ENCODE data around the gene MAB21L3.

The MAB21L3 gene

GRCh38 chr1:116172666-116173065 is 61.5 kb downstream of the MAB21L3 start:
- Histone ChIP-seq H3K79me2 (ENCODE audit: low read length) (no peaks in the 10 kb centered on the region), H3K4me2 (ENCODE audit: low read depth, low read length) (no peak overlapping the region), H2AFZ (ENCODE audit: low read length) (no peak overlapping the region), H3K9me3 (replicated peaks; ENCODE audit: insufficient read depth, low read length) (no peaks in the 10 kb centered on the region), H3K27me3 (replicated peaks; ENCODE audit: insufficient read depth, low read length) (no peaks in the 10 kb centered on the region), H3K9me2 (replicated peaks; ENCODE audit: insufficient read depth, low read length) (no peaks in the 10 kb centered on the region), H3F3A (ENCODE audit: insufficient read depth, low read length) (peaks cover 10% of the 10 kb centered on the region), H4K20me1 (ENCODE audit: insufficient read depth, low read length) (no peaks in the 10 kb centered on the region), H3K36me3 (replicated peaks; ENCODE audit: insufficient read depth, low read length) (no peaks in the 10 kb centered on the region), H3K27ac (ENCODE audit: low read length) (no peak overlapping the region), H3K9ac (ENCODE audit: low read length) (no peak overlapping the region), H3K4me1 (ENCODE audit: low read length) (peaks cover 6% of the 10 kb centered on the region; the same call in 1 of the 2 replicates), H3K4me3 (ENCODE audit: low read length) (no peak overlapping the region)
- DNase-seq = no peak
- TF ChIP-seq EZH2 (optimal IDR thresholded peaks at IDR 0.05; ENCODE audit: low read depth, low read length) = no peak
- TF ChIP-seq CTCF (IDR thresholded peaks at IDR 0.05; ENCODE audit: low read length) = no peak
- no peak for TF ChIP-seq EZH2phosphoT487 (IDR thresholded peaks at IDR 0.05; ENCODE audit: low read length)

GRCh38 chr1:116175611-116176010 is 64.4 kb downstream of the MAB21L3 start:
- Histone ChIP-seq H3K27me3 (replicated peaks; ENCODE audit: insufficient read depth, low read length) (no peaks in the 10 kb centered on the region), H3F3A (ENCODE audit: insufficient read depth, low read length) (no peaks in the 10 kb centered on the region), H3K36me3 (replicated peaks; ENCODE audit: insufficient read depth, low read length) (no peaks in the 10 kb centered on the region), H3K9me3 (replicated peaks; ENCODE audit: insufficient read depth, low read length) (no peaks in the 10 kb centered on the region), H4K20me1 (ENCODE audit: insufficient read depth, low read length) (no peaks in the 10 kb centered on the region), H3K9me2 (replicated peaks; ENCODE audit: insufficient read depth, low read length) (no peaks in the 10 kb centered on the region), H3K4me3 (ENCODE audit: low read length) (no peak overlapping the region), H3K79me2 (ENCODE audit: low read length) (no peaks in the 10 kb centered on the region), H3K4me1 (ENCODE audit: low read length) (no peaks in the 10 kb centered on the region), H3K4me2 (ENCODE audit: low read depth, low read length) (no peak overlapping the region), H2AFZ (ENCODE audit: low read length) (no peak overlapping the region), H3K9ac (ENCODE audit: low read length) (no peak overlapping the region), H3K27ac (ENCODE audit: low read length) (no peak overlapping the region)
- TF ChIP-seq EZH2 (optimal IDR thresholded peaks at IDR 0.05; ENCODE audit: low read depth, low read length) (no peak), EZH2phosphoT487 (IDR thresholded peaks at IDR 0.05; ENCODE audit: low read length) (no peak), CTCF (IDR thresholded peaks at IDR 0.05; ENCODE audit: low read length) (no peak)
- no peak for DNase-seq

- H3K36me3 ChIP-seq (replicated peaks; ENCODE audit: insufficient read depth, low read length) = no peaks in the 10 kb centered on the region
- H4K20me1 ChIP-seq (ENCODE audit: insufficient read depth, low read length) = no peaks in the 10 kb centered on the region
- DNase-seq = no peak
- no peak overlapping the region for H3K9ac ChIP-seq (ENCODE audit: low read length)
- no peak overlapping the region for H2AFZ ChIP-seq (ENCODE audit: low read length)
- no peak overlapping the region for H3K27ac ChIP-seq (ENCODE audit: low read length)
- no peaks in the 10 kb centered on the region for H3K4me1 ChIP-seq (ENCODE audit: low read length)
- no peaks in the 10 kb centered on the region for H3K27me3 ChIP-seq (replicated peaks; ENCODE audit: insufficient read depth, low read length)
- H3K9me2 ChIP-seq (replicated peaks; ENCODE audit: insufficient read depth, low read length) = no peaks in the 10 kb centered on the region
- H3K4me2 ChIP-seq (ENCODE audit: low read depth, low read length) = no peak overlapping the region
- no peak for TF ChIP-seq EZH2phosphoT487 (IDR thresholded peaks at IDR 0.05; ENCODE audit: low read length)
- no peak for TF ChIP-seq CTCF (IDR thresholded peaks at IDR 0.05; ENCODE audit: low read length)
- TF ChIP-seq EZH2 (optimal IDR thresholded peaks at IDR 0.05; ENCODE audit: low read depth, low read length) = no peak
- H3K79me2 ChIP-seq (ENCODE audit: low read length) = no peaks in the 10 kb centered on the region
- no peaks in the 10 kb centered on the region for H3F3A ChIP-seq (ENCODE audit: insufficient read depth, low read length)
- H3K4me3 ChIP-seq (ENCODE audit: low read length) = no peak overlapping the region
- no peaks in the 10 kb centered on the region for H3K9me3 ChIP-seq (replicated peaks; ENCODE audit: insufficient read depth, low read length)
Observed at GRCh38 chr1:116176306-116176789, 65.1 kb downstream of the MAB21L3 start.

Data from MM.1S (cell line).